ENCODE data around the gene RND2. TPM values are rescaled to one million over a fixed set of nuclear protein-coding genes. Genes with fewer than 3 reads are reported as not detected.

The RND2 gene
- total and polyA plus RNA-seq, 2 of the 13 experiments (the other 11 are each of a cell fraction or from before 2014, with no cell fraction given), result 0.05 to 0.11 TPM

DNA sequence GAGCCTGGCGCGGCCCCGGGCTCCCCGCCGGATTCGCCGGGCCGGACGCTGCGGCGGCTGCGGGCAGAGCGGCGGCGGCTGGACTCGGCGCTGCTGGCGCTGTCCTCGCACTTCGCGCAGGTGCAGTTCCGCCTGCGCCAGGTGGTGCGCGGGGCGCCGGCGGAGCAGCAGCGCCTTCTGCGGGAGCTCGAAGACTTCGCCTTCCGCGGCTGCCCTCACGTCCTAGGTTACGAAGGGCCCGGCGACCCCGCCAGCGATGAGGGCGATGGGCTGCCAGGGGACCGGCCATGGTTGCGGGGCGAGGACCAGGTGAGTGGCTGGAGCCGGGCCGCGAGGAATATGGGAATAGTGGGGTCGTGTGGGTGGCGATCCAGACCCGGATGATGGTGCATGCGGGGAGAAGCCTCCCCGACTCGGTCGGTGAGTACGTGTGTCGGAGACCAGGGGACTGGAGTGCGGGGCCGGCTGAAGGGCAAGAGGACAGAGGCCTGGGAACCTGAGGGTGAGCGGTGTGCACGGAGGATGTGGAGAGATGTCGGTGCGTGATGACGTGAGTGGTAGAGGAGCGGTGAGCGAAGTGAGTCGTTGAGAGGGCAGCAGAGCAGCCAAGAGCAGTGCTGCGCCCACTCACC lies 44.1 kb upstream of the RND2 start (continued):
- TF ChIP-seq, protein P1, sequence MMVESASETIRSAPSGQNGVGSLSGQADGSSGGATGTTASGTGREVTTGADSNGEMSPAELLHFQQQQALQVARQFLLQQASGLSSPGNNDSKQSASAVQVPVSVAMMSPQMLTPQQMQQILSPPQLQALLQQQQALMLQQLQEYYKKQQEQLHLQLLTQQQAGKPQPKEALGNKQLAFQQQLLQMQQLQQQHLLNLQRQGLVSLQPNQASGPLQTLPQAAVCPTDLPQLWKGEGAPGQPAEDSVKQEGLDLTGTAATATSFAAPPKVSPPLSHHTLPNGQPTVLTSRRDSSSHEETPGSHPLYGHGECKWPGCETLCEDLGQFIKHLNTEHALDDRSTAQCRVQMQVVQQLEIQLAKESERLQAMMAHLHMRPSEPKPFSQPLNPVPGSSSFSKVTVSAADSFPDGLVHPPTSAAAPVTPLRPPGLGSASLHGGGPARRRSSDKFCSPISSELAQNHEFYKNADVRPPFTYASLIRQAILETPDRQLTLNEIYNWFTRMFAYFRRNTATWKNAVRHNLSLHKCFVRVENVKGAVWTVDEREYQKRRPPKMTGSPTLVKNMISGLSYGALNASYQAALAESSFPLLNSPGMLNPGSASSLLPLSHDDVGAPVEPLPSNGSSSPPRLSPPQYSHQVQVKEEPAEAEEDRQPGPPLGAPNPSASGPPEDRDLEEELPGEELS (CRISPR knock-in tag; IDR thresholded peaks at IDR 0.05), result no peak
- TF ChIP-seq, protein P2, sequence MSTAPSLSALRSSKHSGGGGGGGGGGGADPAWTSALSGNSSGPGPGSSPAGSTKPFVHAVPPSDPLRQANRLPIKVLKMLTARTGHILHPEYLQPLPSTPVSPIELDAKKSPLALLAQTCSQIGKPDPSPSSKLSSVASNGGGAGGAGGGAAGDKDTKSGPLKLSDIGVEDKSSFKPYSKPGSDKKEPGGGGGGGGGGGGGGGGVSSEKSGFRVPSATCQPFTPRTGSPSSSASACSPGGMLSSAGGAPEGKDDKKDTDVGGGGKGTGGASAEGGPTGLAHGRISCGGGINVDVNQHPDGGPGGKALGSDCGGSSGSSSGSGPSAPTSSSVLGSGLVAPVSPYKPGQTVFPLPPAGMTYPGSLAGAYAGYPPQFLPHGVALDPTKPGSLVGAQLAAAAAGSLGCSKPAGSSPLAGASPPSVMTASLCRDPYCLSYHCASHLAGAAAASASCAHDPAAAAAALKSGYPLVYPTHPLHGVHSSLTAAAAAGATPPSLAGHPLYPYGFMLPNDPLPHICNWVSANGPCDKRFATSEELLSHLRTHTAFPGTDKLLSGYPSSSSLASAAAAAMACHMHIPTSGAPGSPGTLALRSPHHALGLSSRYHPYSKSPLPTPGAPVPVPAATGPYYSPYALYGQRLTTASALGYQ (CRISPR knock-in tag; IDR thresholded peaks at IDR 0.05), result no peak
- TF ChIP-seq, protein P3, sequence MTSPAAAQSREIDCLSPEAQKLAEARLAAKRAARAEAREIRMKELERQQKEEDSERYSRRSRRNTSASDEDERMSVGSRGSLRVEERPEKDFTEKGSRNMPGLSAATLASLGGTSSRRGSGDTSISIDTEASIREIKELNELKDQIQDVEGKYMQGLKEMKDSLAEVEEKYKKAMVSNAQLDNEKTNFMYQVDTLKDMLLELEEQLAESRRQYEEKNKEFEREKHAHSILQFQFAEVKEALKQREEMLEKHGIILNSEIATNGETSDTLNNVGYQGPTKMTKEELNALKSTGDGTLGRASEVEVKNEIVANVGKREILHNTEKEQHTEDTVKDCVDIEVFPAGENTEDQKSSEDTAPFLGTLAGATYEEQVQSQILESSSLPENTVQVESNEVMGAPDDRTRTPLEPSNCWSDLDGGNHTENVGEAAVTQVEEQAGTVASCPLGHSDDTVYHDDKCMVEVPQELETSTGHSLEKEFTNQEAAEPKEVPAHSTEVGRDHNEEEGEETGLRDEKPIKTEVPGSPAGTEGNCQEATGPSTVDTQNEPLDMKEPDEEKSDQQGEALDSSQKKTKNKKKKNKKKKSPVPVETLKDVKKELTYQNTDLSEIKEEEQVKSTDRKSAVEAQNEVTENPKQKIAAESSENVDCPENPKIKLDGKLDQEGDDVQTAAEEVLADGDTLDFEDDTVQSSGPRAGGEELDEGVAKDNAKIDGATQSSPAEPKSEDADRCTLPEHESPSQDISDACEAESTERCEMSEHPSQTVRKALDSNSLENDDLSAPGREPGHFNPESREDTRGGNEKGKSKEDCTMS (CRISPR knock-in tag; conservative IDR thresholded peaks at IDR 0.05), result no peak
- TF ChIP-seq, protein P4, sequence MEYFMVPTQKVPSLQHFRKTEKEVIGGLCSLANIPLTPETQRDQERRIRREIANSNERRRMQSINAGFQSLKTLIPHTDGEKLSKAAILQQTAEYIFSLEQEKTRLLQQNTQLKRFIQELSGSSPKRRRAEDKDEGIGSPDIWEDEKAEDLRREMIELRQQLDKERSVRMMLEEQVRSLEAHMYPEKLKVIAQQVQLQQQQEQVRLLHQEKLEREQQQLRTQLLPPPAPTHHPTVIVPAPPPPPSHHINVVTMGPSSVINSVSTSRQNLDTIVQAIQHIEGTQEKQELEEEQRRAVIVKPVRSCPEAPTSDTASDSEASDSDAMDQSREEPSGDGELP (IDR thresholded peaks at IDR 0.05; ENCODE audit: borderline replicate concordance, low read depth), result no peak
- TF ChIP-seq SETDB1 (CRISPR knock-in tag; IDR thresholded peaks at IDR 0.05; ENCODE audit: borderline replicate concordance) (no peak), ZNF143 (CRISPR knock-in tag; IDR thresholded peaks at IDR 0.05) (no peak), ZNF484 (CRISPR knock-in tag; IDR thresholded peaks at IDR 0.05; ENCODE audit: borderline replicate concordance, low read depth) (no peak), MXD4 (CRISPR knock-in tag; IDR thresholded peaks at IDR 0.05) (peak; percentile 2; the same call in 1 of the 2 replicates), ZNF773 (CRISPR knock-in tag; IDR thresholded peaks at IDR 0.05; ENCODE audit: borderline replicate concordance) (no peak; the same call in 1 of the 2 replicates), POGZ (CRISPR knock-in tag; IDR thresholded peaks at IDR 0.05) (no peak)
- TF ChIP-seq, protein P5, sequence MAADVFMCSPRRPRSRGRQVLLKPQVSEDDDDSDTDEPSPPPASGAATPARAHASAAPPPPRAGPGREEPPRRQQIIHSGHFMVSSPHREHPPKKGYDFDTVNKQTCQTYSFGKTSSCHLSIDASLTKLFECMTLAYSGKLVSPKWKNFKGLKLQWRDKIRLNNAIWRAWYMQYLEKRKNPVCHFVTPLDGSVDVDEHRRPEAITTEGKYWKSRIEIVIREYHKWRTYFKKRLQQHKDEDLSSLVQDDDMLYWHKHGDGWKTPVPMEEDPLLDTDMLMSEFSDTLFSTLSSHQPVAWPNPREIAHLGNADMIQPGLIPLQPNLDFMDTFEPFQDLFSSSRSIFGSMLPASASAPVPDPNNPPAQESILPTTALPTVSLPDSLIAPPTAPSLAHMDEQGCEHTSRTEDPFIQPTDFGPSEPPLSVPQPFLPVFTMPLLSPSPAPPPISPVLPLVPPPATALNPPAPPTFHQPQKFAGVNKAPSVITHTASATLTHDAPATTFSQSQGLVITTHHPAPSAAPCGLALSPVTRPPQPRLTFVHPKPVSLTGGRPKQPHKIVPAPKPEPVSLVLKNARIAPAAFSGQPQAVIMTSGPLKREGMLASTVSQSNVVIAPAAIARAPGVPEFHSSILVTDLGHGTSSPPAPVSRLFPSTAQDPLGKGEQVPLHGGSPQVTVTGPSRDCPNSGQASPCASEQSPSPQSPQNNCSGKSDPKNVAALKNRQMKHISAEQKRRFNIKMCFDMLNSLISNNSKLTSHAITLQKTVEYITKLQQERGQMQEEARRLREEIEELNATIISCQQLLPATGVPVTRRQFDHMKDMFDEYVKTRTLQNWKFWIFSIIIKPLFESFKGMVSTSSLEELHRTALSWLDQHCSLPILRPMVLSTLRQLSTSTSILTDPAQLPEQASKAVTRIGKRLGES (CRISPR knock-in tag; IDR thresholded peaks at IDR 0.05; ENCODE audit: borderline replicate concordance), result no peak
- TF ChIP-seq, protein P6, sequence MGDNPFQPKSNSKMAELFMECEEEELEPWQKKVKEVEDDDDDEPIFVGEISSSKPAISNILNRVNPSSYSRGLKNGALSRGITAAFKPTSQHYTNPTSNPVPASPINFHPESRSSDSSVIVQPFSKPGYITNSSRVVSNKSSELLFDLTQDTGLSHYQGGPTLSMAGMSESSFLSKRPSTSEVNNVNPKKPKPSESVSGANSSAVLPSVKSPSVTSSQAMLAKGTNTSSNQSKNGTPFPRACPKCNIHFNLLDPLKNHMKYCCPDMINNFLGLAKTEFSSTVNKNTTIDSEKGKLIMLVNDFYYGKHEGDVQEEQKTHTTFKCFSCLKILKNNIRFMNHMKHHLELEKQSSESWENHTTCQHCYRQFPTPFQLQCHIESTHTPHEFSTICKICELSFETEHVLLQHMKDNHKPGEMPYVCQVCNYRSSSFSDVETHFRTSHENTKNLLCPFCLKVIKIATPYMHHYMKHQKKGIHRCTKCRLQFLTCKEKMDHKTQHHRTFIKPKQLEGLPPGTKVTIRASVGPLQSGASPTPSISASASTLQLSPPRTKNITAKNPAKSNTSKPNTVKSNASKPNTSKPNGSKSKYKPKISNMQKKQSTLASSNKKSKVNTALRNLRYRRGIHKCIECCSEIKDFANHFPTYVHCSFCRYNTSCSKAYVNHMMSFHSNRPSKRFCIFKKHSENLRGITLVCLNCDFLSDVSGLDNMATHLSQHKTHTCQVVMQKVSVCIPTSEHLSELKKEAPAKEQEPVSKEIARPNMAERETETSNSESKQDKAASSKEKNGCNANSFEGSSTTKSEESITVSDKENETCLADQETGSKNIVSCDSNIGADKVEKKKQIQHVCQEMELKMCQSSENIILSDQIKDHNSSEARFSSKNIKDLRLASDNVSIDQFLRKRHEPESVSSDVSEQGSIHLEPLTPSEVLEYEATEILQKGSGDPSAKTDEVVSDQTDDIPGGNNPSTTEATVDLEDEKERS (CRISPR knock-in tag; IDR thresholded peaks at IDR 0.05), result peak; percentile 68; the same call in 1 of the 2 replicates

All from HepG2 (cell line).